Measurements from ENCODE around the gene SH3D19. TPM values are rescaled to one million over a fixed set of nuclear protein-coding genes. Genes with fewer than 3 reads are reported as not detected.

The SH3D19 gene
- total and polyA plus RNA-seq, 2 of the 4 experiments (the other 2 are of a cell fraction) = 14.4 to 27.2 TPM

GRCh38 chr4:151202851-151203455 lies 122.5 kb downstream of the SH3D19 start:
- peak overlapping the region; percentile 56; the same call in 1 of the 2 replicates for H3K4ac ChIP-seq (ENCODE audit: low read depth, low read length)
- peak overlapping the region; percentile 8; the same call in 1 of the 2 replicates for H3K23ac ChIP-seq (ENCODE audit: low read depth, low read length)
- 0 out of 4 replicates have a peak overlapping the region, but pooled peaks of 1 of the 2 experiments have one; percentile 9 for H4K8ac ChIP-seq (ENCODE audit: low read depth in 2 of 2, low read length in 2 of 2)
- POLR2A ChIA-PET (ENCODE audit: unreplicated experiment) = no interaction called here
- peak overlapping the region; percentile 13; the same call in 1 of the 2 replicates for H2BK120ac ChIP-seq (ENCODE audit: low read depth, low read length)
- TF ChIP-seq RCOR1 (IDR thresholded peaks at IDR 0.05; ENCODE audit: insufficient replicate concordance, low read length) (no peak), CEBPB (IDR thresholded peaks at IDR 0.05; ENCODE audit: low read depth, low read length) (no peak), NFE2L2 (IDR thresholded peaks at IDR 0.05; ENCODE audit: low read depth, low read length) (no peak), CHD1 (IDR thresholded peaks at IDR 0.05; ENCODE audit: low read depth, low read length) (no peak)
- BruUV-seq (replicated peaks) = no TSS peak
- no peak overlapping the region for H3K56ac ChIP-seq (ENCODE audit: extremely low read depth, insufficient read depth, low read length)
- intact Hi-C loops (cut with micrococcal nuclease) = no loop called here
- no peak; the same call in 1 of the 2 replicates for ATAC-seq (ENCODE audit: low read depth)
- H2AK5ac ChIP-seq (ENCODE audit: low read depth, low read length) = peak overlapping the region; percentile 7; the same call in 1 of the 2 replicates
- H3K4me2 ChIP-seq (ENCODE audit: low read depth, low read length) = peak overlapping the region; percentile 53
- dilution Hi-C loops (cut with HindIII; ENCODE audit: low sequenced_read_pairs, unreplicated experiment) = no loop called here
- no peak overlapping the region for H2AFZ ChIP-seq (replicated peaks; ENCODE audit: low read length, poor library complexity)
- peak overlapping the region; percentile 63; the same call in 1 of the 2 replicates for H4K5ac ChIP-seq (ENCODE audit: low read depth, low read length)
- H3K9me3 ChIP-seq (ENCODE audit: control insufficient read depth, insufficient read depth, low read length) = no peaks in the 10 kb centered on the region
- CTCF ChIA-PET = no interaction called here
- H3K9me1 ChIP-seq (ENCODE audit: insufficient read depth, low read length) = no peaks in the 10 kb centered on the region
- peaks cover 4% of the 10 kb centered on the region in 2 experiments; a peak in 1 of 4 replicates for H3K79me1 ChIP-seq (ENCODE audit: low read depth in 1 of 2, low read length in 2 of 2)
- no peak overlapping the region for H2AK9ac ChIP-seq (replicated peaks; ENCODE audit: low read depth, low read length, poor library complexity)
- no peaks in the 10 kb centered on the region for H4K20me1 ChIP-seq (ENCODE audit: insufficient read depth, low read length)
- WGBS, 2 experiments (ENCODE audit: extremely low coverage in 2 of 2, insufficient read length in 1 of 2) = no CpG with 5 or more reads among the region's 6 CpGs
- no peak overlapping the region for H3K9ac ChIP-seq (ENCODE audit: low read depth, low read length)
- peak overlapping the region; percentile 92 for H3K18ac ChIP-seq (ENCODE audit: low read depth, low read length)
- H2BK20ac ChIP-seq (ENCODE audit: low read depth, low read length) = no peak overlapping the region; the same call in 1 of the 2 replicates
- 0 out of 2 replicates have a peak overlapping the region, but pooled peaks have one; percentile 2 for H3K27ac ChIP-seq (ENCODE audit: insufficient read depth, low read length)
- H2BK5ac ChIP-seq (ENCODE audit: low read depth, low read length, poor library complexity, severe bottlenecking) = no peak overlapping the region
- no peaks in the 10 kb centered on the region for H3K27me3 ChIP-seq (ENCODE audit: control insufficient read depth, insufficient read depth, low read length)
- H3K4me3 ChIP-seq (ENCODE audit: insufficient read depth, low read depth, low read length) = no peak overlapping the region
- H2BK15ac ChIP-seq (ENCODE audit: low read depth, low read length) = no peak overlapping the region
- no peak overlapping the region for H4K91ac ChIP-seq (ENCODE audit: insufficient read depth, low read depth, low read length)
- H3K14ac ChIP-seq (replicated peaks; ENCODE audit: low read depth, low read length) = no peak overlapping the region
- DNase-seq = peak; percentile 14
- H3K36me3 ChIP-seq (ENCODE audit: control insufficient read depth, insufficient read depth, low read length) = no peaks in the 10 kb centered on the region
- in situ Hi-C loops (cut with MboI; ENCODE audit: low sequenced_read_pairs) = no loop called here
- H3K4me1 ChIP-seq (ENCODE audit: control insufficient read depth, insufficient read depth, low read length) = peaks cover 14% of the 10 kb centered on the region
